ENCODE data around the gene DNASE2B.
"Not testable (repeated sequence)": the region's sequence is repeated elsewhere in the genome, so short reads cannot be mapped to it uniquely, and the experiment has no call there.

DNA sequence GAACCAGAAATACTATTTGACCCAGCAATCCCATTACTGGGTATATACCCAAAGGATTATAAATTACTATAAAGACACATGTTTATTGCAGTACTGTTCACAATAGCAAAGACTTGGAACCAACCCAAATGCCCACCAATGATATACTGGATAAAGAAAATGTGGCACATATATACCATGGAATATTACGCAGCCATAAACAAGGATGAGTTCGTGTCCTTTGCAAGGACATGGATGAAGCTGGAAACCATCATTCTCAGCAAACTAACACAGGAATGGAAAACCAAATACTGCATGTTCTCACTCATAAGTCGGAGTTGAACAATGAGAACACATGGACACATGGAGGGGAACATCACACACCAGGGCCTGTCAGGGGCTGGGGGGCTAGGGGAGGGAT, 50.4 kb downstream of the DNASE2B start:
- not testable (repeated sequence) for TF ChIP-seq POLR2A (IDR thresholded peaks at IDR 0.05); CTCF (IDR thresholded peaks at IDR 0.05 in 8 of 11, conservative IDR thresholded peaks at IDR 0.05 in 3 of 11); POLR2AphosphoS5 (IDR thresholded peaks at IDR 0.05)
